Kidney (tissue), 14 donors: ENCODE measurements around the gene ABHD10. TPM values are rescaled to one million over a fixed set of nuclear protein-coding genes. Genes with fewer than 3 reads are reported as not detected.
A peak's percentile ranks its signal among the peaks of the same experiment; 100 is the strongest.

Experiments used
- DNase-seq, 5 donors: peaks; one replicate each; pipeline ENCODE4 v3.0.0-alpha.2; 2013 to 2020
- FAIRE-seq: peaks from 2 replicates; lab custom pipeline; 2012; peaks lifted over from hg19 to GRCh38; lab: Jason Lieb, UNC
- H3K27ac ChIP-seq, 2 donors: one replicate each; pipeline ENCODE4 v1.7.0; 2013; ENCODE audit warnings: low read depth in 2 of 2, low read length in 2 of 2, inconsistent platforms in 1 of 2
- H3K27me3 ChIP-seq: one replicate; pipeline ENCODE4 v1.7.1; 2013; ENCODE audit warnings: low read length, inconsistent platforms; ENCODE audit not compliant: control insufficient read depth, insufficient read depth
- H3K36me3 ChIP-seq, 3 donors: one replicate each; pipeline versions ENCODE4 v1.7.0 to v1.7.1; 2013; ENCODE audit warnings: low read length in 3 of 3, control low read depth in 1 of 3, inconsistent platforms in 1 of 3; ENCODE audit not compliant: insufficient read depth in 3 of 3, control insufficient read depth in 2 of 3
- H3K4me1 ChIP-seq, 3 donors: one replicate each; pipeline versions ENCODE4 v1.7.0 to v1.7.1; 2013; ENCODE audit warnings: low read length in 3 of 3, inconsistent platforms in 1 of 3, low read depth in 1 of 3; ENCODE audit not compliant: control insufficient read depth in 2 of 3, insufficient read depth in 2 of 3
- H3K4me3 ChIP-seq, 3 donors: one replicate each; pipeline versions ENCODE4 v1.7.0 to v1.8.1; 2013; ENCODE audit warnings: low read length in 3 of 3, control low read depth in 1 of 3, inconsistent platforms in 1 of 3
- H3K9ac ChIP-seq, 3 donors: one replicate each; pipeline versions ENCODE4 v1.7.0 to v1.7.1; 2013; ENCODE audit warnings: low read length in 3 of 3, control low read depth in 1 of 3, inconsistent platforms in 1 of 3
- H3K9me3 ChIP-seq, 3 donors: one replicate each; pipeline versions ENCODE4 v1.7.0 to v1.7.1; 2013; ENCODE audit warnings: low read length in 3 of 3, control low read depth in 1 of 3, inconsistent platforms in 1 of 3; ENCODE audit not compliant: control insufficient read depth in 2 of 3, insufficient read depth in 1 of 3
- intact Hi-C: fragments of 100-400 bp; cut with DNase I; formaldehyde crosslinking; loops from one replicate; pipeline ENCODE4 v1.11.1; 2022
- polyA plus RNA-seq: library from polyadenylated mRNA; stranded (reverse); fragments of 350-450 nt; fragmentation: Illumina TruSeq; extraction: RNeasy Lipid Tissue Mini Kit (QIAGEN cat#74804); gene quantifications from one replicate; pipeline ENCODE4 v1.2.3, GENCODE V29; 2014; ENCODE audit warnings: low read depth, low replicate concordance; ENCODE audit not compliant: insufficient read depth
- total RNA-seq: library from RNA; stranded (reverse); fragmentation: NEBNext Ultra II Directional; extraction: Animal tissue kit (Norgen Biotek cat#: 25700); gene quantifications from one replicate; pipeline ENCODE4 v1.2.1, GENCODE V29; 2021
- TF ChIP-seq, protein P1 (sequence below): IDR thresholded peaks from 3 replicates; pipeline ENCODE4 v1.5.1; 2012; ENCODE audit warnings: mild to moderate bottlenecking, moderate library complexity, borderline replicate concordance; ENCODE audit not compliant: insufficient read depth; ENCODE audit errors: extremely low read depth
- donor health status: control.
- donor health status: control.
- donor health status: control.
- donor health status: control.
- donor health status: control.
- donor health status: DM: yes; HTN: yes; CAD: no.
- donor health status: Normal renal cell carcinoma (clear cell type).

ABHD10 gene
- total and polyA plus RNA-seq, 2 donors from 2014 or later = 30.9 to 53.2 TPM

DNA sequence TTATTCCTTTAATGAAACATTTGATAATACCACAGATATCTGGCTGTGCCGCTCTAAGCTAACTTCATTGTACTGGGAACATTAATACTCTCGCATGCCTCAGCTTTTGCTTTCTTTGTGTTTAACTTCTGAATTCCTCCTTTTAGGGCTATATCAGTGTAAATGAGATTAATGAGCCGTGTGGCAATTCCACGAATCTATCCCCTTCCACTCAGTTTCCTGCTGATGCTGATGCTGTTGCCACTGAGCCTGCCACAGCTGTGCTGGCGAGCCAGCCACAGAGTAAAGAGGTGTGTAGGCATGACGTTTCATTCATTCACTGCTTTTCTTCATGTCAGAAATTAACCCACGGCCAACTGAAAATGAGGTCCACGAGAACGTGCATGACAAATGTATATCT, 30.0 kb upstream of the ABHD10 start:
- H3K36me3 ChIP-seq = peaks cover 0 to 33% (median 19%) of the 10 kb centered on the region in 3 donors
- H3K4me1 ChIP-seq = no peaks in the 10 kb centered on the region
- intact Hi-C loops = no loop called here
- H3K27me3 ChIP-seq = no peaks in the 10 kb centered on the region
- DNase-seq (peak in 1 of 5 donors; percentile 39), FAIRE-seq (no peak)
- no peak overlapping the region for H3K9ac ChIP-seq
- TF ChIP-seq, protein P1, sequence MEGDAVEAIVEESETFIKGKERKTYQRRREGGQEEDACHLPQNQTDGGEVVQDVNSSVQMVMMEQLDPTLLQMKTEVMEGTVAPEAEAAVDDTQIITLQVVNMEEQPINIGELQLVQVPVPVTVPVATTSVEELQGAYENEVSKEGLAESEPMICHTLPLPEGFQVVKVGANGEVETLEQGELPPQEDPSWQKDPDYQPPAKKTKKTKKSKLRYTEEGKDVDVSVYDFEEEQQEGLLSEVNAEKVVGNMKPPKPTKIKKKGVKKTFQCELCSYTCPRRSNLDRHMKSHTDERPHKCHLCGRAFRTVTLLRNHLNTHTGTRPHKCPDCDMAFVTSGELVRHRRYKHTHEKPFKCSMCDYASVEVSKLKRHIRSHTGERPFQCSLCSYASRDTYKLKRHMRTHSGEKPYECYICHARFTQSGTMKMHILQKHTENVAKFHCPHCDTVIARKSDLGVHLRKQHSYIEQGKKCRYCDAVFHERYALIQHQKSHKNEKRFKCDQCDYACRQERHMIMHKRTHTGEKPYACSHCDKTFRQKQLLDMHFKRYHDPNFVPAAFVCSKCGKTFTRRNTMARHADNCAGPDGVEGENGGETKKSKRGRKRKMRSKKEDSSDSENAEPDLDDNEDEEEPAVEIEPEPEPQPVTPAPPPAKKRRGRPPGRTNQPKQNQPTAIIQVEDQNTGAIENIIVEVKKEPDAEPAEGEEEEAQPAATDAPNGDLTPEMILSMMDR = no peak
- no peaks in the 10 kb centered on the region for H3K9me3 ChIP-seq
- H3K4me3 ChIP-seq = no peak overlapping the region
- H3K27ac ChIP-seq = no peak overlapping the region

DNA sequence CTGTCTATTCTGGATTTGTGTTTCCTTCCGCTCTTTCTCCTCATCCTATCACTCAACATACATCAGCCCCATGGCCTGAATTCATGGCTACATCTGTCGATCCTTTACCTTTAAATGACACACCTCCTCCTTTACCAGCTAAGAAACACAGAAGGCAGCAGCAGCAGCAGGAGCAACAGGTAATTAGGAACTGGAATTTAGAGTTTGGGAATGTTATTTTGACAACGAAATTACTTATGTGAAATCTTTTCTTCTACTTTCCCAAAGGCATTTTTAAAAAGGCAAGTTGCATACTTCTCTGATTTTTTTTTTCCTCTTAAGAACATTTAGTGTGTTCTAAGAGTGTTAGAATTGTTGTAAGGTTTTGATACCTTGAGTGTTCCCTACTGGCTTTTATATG, 29.1 kb upstream of the ABHD10 start:
- H3K27me3 ChIP-seq = no peaks in the 10 kb centered on the region
- H3K4me3 ChIP-seq = no peak overlapping the region
- TF ChIP-seq, protein P1 = no peak
- H3K4me1 ChIP-seq = no peaks in the 10 kb centered on the region
- intact Hi-C loops = no loop called here
- DNase-seq (no peak), FAIRE-seq (no peak)
- H3K9ac ChIP-seq = no peak overlapping the region
- H3K9me3 ChIP-seq = no peaks in the 10 kb centered on the region
- H3K36me3 ChIP-seq = peaks cover 0 to 39% (median 19%) of the 10 kb centered on the region in 3 donors
- H3K27ac ChIP-seq = no peak overlapping the region

DNA sequence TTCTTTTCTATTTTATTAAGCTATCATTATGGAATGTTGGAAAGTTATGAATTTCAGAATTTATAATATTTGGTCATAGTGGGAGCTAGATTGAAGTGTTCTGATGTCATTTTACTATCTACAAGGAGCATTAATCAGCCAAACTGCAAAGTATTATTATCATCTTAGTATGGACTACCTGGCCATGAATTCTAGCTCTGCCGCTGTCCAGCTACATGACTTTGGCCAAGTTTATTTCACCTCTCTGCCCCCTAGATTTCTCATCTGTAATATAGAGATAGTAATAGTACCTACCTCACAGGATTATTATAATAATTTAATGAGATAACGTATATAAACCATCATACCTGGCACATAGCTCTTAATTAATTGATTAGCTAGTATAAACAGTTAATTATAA, 27.8 kb upstream of the ABHD10 start:
- Histone ChIP-seq H3K9ac (no peak overlapping the region), H3K4me1 (no peaks in the 10 kb centered on the region), H3K4me3 (no peak overlapping the region), H3K9me3 (no peaks in the 10 kb centered on the region), H3K36me3 (peaks cover 0 to 33% (median 19%) of the 10 kb centered on the region in 3 donors), H3K27me3 (no peaks in the 10 kb centered on the region), H3K27ac (no peak overlapping the region)
- TF ChIP-seq, protein P1 = no peak
- intact Hi-C loops = no loop called here
- no peak for DNase-seq
- no peak for FAIRE-seq

DNA sequence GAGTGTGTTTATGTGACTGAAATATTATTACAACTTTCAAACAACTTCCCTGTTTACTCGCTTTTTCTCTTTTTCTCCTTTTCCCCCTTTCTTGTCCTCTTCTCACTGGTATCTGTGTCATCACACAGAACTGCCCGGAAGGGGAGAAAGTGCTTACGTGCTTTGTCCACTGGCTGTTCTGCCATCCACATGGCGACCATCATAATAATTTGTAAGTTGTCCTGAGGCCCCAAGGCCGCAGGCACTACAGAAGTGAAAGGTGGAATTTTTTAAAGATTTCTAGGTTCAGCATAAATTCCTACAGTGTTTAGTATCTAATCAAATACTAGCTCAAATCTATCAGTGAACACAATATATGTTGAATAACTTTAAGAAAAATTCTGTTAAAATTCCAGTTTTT, 26.7 kb upstream of the ABHD10 start:
- Histone ChIP-seq H3K4me3 (no peak overlapping the region), H3K9me3 (no peaks in the 10 kb centered on the region), H3K4me1 (no peaks in the 10 kb centered on the region), H3K27me3 (no peaks in the 10 kb centered on the region), H3K27ac (no peak overlapping the region), H3K9ac (no peak overlapping the region), H3K36me3 (peaks cover 0 to 36% (median 19%) of the 10 kb centered on the region in 3 donors)
- TF ChIP-seq, protein P1 = no peak
- FAIRE-seq = no peak
- DNase-seq = no peak
- intact Hi-C loops = no loop called here
